GM12872 (cell line): Measurements from ENCODE around the gene IDH3B.

ENCODE experiments used
- CTCF ChIP-seq: IDR thresholded peaks from 3 replicates; pipeline ENCODE4 v1.5.1; 2011; ENCODE audit warnings: low read depth, mild to moderate bottlenecking, low read length, moderate library complexity; ENCODE audit not compliant: insufficient read depth

IDH3B gene

DNA sequence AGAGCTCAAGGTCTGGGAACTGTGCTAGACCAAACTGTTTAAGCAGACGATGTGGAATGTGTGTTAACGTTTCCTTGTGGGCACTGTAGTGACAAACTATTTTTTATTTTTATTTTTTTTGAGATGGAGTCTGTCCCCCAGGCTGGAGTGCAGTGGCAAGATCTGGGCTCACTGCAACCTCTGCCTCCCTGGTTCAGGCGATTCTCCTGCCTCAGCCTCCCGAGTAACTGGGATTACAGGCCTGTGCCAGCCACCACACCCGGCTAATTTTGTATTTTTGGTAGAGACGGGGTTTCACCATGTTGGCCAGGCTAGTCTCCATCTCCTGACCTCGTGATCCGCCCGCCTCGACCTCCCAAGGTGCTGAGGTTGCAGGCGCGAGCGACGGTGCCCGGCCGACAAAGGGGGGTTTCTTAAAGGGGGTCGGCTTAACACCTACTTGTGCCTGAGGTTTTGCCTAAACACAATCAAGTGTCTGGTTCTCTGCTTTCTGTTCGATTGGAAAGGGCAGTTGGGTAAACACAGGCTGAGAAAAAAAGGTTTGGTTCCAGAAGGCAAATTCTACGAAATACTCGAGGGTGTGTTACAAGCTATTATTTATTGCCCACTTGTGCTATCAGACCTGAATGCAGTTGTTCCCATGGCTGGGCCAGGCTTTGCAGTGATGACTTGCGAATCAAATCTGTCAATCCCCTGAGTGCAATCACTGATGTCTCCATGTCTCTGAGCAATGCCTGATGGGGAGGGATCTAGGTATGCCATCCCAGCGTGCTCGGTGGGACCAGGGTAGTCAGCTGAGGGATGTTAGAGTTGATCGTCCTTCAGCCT, 10.2 kb downstream of the IDH3B start:
- TF ChIP-seq CTCF, result no peak

DNA sequence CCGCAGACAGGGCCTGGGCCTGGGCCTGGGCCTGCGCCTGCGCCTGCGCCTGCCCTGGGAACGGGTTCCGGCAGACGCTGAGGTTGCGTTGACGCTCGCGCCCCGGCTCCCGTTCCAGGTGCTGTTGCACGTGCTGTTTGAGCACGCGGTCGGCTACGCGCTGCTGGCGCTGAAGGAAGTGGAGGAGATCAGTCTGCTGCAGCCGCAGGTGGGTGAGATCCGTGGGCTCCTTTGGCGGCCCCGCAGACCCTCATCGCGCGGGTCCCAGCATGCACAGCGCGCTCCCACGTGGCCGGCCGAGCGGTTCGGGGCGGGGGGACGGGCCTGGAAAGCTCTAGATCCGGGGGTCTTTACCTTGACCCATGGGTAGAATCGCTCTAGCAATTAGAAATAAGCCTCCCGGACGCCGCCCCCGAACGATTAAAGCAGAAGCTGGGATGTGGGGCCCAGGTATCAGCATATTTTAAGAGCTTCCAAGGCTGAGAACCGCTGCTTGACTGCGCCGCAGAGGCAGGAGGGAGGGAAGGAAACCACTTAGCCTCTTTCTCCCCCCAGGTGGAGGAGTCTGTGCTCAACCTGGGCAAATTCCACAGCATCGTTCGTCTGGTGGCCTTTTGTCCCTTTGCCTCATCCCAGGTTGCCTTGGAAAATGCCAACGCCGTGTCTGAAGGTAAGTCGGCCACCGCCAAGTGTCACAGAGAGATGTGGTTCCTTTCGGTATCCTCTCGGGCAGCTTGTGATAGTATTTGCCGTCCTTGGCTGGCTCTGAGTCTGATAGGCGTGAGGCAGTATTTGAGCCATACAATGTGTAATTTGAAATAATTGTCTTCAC, 11.1 kb downstream of the IDH3B start:
- TF ChIP-seq CTCF, result no peak

DNA sequence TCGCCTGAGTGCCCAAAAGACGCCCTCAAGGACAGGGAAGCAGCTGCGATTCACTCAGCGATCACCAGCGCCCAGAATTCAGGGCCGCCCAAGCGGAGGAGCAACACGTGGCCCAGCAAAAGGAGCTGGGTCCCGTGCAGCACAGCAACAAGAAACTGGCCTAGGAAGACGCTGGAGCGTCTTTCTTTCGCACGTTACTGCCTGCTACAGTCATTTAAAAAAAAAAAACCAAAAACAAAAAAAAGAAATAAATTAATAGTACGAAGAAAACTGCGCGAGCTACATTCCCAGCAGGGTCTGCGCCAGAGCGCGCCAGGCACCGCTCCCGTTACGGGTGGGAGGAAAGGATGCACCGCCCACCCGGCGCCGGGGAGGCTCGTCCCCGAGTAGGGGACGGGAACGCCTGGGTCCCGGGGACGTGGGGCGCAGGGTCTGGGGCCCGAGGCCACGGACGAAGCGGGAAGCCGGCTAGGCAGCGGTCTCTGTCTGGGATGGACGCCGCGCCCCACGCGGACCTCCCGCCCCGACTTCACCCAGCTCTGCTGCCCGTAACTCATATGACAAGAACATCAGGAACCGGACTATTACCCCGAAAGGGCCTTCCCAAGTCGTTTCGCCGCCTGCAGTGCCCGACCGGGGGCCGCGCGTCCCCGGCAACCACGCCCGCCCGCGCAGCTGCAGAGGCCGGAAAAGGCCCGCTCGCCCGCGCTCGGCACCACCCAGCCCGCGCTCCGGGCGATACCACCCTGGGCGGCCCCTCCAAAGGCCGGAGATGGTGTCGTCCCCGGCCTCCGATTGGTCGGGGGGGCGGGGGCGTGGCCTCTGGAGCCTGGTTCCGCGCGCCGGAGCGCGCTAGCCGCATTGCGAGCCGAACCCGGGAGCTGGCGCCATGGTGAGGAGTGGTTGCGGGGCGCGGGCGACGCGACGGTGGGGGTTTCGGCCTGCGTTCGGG, 12.0 kb downstream of the IDH3B start, which contains the start of gene NOP56:
Gene NOP56 (plus strand): TSS at position 861 of the 952 bp plus-strand sequence. CDS start 29 bp downstream, at position 890.
- TF ChIP-seq CTCF, result no peak

GRCh38 chr20:2643708-2644107, 20.3 kb downstream of the IDH3B start:
- TF ChIP-seq CTCF, result no peak

GRCh38 chr20:2640899-2641298, 23.1 kb downstream of the IDH3B start:
- no peak for TF ChIP-seq CTCF

GRCh38 chr20:2640260-2640659, 23.8 kb downstream of the IDH3B start:
- TF ChIP-seq CTCF, result no peak

DNA sequence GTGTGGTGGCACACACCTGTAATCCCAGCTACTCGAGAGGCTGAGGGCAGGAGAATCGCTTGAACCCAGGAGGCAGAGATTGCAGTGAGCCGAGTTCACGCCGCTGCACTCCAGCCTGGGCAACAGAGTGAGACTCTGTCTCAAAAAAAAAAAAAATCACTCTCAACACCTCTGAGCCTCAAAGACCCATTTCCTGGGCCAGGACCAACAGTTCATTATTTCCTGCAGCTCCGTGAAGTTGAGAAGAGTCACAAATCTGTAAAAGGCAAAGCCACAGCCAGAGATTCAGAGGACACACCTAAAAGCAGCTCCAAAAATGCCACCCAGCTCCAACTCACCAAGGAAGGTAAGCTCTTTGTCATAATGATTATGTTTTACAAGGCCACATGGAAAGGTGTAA, 26.8 kb downstream of the IDH3B start:
- TF ChIP-seq CTCF, result no peak
